OCI-LY3 (cell line): Measurements from ENCODE around the gene PCSK6.

Source experiments
- CTCF ChIP-seq: fragments of 200-600, 300-600 bp; sonication (generic); IDR thresholded peaks from 2 replicates; pipeline ENCODE4 v1.5.1; 2014; ENCODE audit warnings: antibody characterized with exemption, low read length, low read depth
- EZH2phosphoT487 ChIP-seq: fragments of 200-600 bp; shearing (Covaris generic); IDR thresholded peaks from 2 replicates; pipeline ENCODE4 v1.6.1; 2018; ENCODE audit warnings: antibody characterized with exemption, mixed run types, low read depth

GRCh38 chr15:101439920-101440319 is 49.6 kb downstream of the PCSK6 start:
- TF ChIP-seq CTCF (no peak), EZH2phosphoT487 (no peak)
